SH-SY5Y (cell line): Measurements from ENCODE around the gene SMARCC1.

Source experiments
- GATA2 ChIP-seq: IDR thresholded peaks from 2 replicates; pipeline ENCODE4 v1.6.1; 2011; ENCODE audit warnings: mild to moderate bottlenecking, low read depth, low read length
- GATA3 ChIP-seq: IDR thresholded peaks from 2 replicates; pipeline ENCODE4 v1.6.1; 2011; ENCODE audit warnings: low read depth, mild to moderate bottlenecking, low read length, moderate library complexity

GRCh38 chr3:47603332-47603731 lies 178.4 kb downstream of the SMARCC1 start:
- TF ChIP-seq GATA2: no peak
- no peak for TF ChIP-seq GATA3
